ENCODE measurements around the gene ITIH1. TPM values are rescaled to one million over a fixed set of nuclear protein-coding genes. Genes with fewer than 3 reads are reported as not detected.
"Not testable (repeated sequence)": the region's sequence is repeated elsewhere in the genome, so short reads cannot be mapped to it uniquely, and the experiment has no call there.

Gene ITIH1
- total and polyA plus RNA-seq, 2 of the 4 experiments (the other 2 are of a cell fraction) = not detected

DNA sequence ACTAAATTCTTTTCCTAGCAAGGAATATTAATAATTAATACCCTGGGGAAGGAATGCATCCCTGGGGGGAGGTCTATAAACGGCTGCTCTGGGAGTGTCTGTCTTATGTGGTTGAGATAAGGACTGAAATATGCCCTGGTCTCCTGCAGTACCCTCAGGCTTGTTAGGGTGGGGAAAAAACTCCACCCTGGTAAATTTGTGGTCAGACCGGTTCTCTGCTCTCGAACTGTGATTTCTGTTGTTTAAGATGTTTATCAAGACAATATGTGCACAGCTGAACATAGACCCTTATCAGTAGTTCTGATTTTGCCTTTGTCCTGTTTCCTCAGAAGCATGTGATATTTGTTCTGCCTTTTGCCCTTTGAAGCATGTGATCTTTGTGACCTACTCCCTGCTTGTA, 48.6 kb upstream of the ITIH1 start:
- H4K5ac ChIP-seq (ENCODE audit: low read depth, low read length); H3K56ac ChIP-seq (ENCODE audit: extremely low read depth, insufficient read depth, low read length); CTCF ChIA-PET; H2BK120ac ChIP-seq (ENCODE audit: low read depth, low read length); DNase-seq; H2AK9ac ChIP-seq (replicated peaks; ENCODE audit: low read depth, low read length, poor library complexity); H3K4me1 ChIP-seq (ENCODE audit: control insufficient read depth, insufficient read depth, low read length); H3K9me3 ChIP-seq (ENCODE audit: control insufficient read depth, insufficient read depth, low read length); H3K9me1 ChIP-seq (ENCODE audit: insufficient read depth, low read length); POLR2A ChIA-PET (ENCODE audit: unreplicated experiment); H4K20me1 ChIP-seq (ENCODE audit: insufficient read depth, low read length); H3K27ac ChIP-seq (ENCODE audit: insufficient read depth, low read length); H3K4me3 ChIP-seq (ENCODE audit: insufficient read depth, low read depth, low read length); in situ Hi-C loops (cut with MboI; ENCODE audit: low sequenced_read_pairs); H3K4me2 ChIP-seq (ENCODE audit: low read depth, low read length); H4K8ac ChIP-seq (ENCODE audit: low read depth in 2 of 2, low read length in 2 of 2); H2BK20ac ChIP-seq (ENCODE audit: low read depth, low read length); H2AFZ ChIP-seq (replicated peaks; ENCODE audit: low read length, poor library complexity); dilution Hi-C loops (cut with HindIII; ENCODE audit: low sequenced_read_pairs, unreplicated experiment); H3K27me3 ChIP-seq (ENCODE audit: control insufficient read depth, insufficient read depth, low read length); H3K9ac ChIP-seq (ENCODE audit: low read depth, low read length); H3K4ac ChIP-seq (ENCODE audit: low read depth, low read length); H2BK5ac ChIP-seq (ENCODE audit: low read depth, low read length, poor library complexity, severe bottlenecking); H3K79me1 ChIP-seq (ENCODE audit: low read depth in 1 of 2, low read length in 2 of 2); H3K14ac ChIP-seq (replicated peaks; ENCODE audit: low read depth, low read length); H3K18ac ChIP-seq (ENCODE audit: low read depth, low read length); intact Hi-C loops (cut with micrococcal nuclease); H4K91ac ChIP-seq (ENCODE audit: insufficient read depth, low read depth, low read length); BruUV-seq (replicated peaks); H2AK5ac ChIP-seq (ENCODE audit: low read depth, low read length); H3K23ac ChIP-seq (ENCODE audit: low read depth, low read length); H2BK15ac ChIP-seq (ENCODE audit: low read depth, low read length); ATAC-seq (ENCODE audit: low read depth): not testable (repeated sequence)
- no CpG with 5 or more reads among the region's 3 CpGs for WGBS, 2 experiments (ENCODE audit: extremely low coverage in 2 of 2, insufficient read length in 1 of 2)
- H3K36me3 ChIP-seq (ENCODE audit: control insufficient read depth, insufficient read depth, low read length) = peaks cover 18% of the 10 kb centered on the region

All from IMR-90 (cell line).